HG03060 (cell line): ENCODE measurements around the gene GAB3.
"Not testable (repeated sequence)": the region's sequence is repeated elsewhere in the genome, so short reads cannot be mapped to it uniquely, and the experiment has no call there.

Experiments used
- ATAC-seq: cut with Tn5 transposase; IDR thresholded peaks from one replicate; pipeline ENCODE4 v1.9.1; 2021; ENCODE audit warnings: low read depth, moderate number of reproducible peaks; ENCODE audit not compliant: unreplicated experiment

Gene GAB3

DNA sequence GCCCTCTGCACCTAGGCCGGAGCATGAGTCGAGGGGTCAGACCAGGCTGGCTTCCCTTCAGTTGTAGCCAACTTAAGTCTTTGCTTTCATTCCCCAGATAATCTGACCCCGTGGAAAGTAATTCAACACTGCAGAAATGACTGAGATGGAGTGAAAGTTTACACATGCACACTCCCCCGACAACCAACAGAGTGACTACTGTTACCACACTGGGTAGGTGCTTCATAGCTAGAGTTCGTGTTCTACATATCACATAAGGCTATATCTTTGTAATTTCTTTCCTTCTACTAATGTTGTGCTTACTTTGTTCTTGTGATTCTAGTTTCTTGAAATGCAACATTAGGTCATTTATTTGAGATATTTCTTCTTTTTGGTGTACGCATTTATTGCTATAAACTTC lies 90.3 kb downstream of the GAB3 start:
- no peak for ATAC-seq

DNA sequence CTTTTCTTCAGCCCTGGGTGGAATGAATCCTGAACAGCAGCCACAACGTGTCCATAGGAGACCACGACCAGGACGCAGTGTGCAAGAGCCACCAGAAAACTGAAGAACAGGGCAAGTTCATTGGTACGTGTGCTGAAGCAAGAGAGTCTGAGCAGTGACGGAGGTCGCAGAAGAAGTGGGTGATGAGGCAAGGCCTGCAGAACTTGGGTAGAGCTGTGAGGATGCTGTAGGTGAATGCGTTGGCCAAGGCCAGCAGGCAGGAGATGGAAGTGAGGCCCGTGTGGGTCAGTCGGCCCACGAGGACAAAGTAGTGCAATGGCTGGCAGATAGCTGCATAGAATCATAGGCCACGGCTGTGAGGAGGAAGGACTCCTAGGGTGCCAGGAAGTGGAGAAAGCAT lies 91.9 kb downstream of the GAB3 start:
- ATAC-seq: no peak

DNA sequence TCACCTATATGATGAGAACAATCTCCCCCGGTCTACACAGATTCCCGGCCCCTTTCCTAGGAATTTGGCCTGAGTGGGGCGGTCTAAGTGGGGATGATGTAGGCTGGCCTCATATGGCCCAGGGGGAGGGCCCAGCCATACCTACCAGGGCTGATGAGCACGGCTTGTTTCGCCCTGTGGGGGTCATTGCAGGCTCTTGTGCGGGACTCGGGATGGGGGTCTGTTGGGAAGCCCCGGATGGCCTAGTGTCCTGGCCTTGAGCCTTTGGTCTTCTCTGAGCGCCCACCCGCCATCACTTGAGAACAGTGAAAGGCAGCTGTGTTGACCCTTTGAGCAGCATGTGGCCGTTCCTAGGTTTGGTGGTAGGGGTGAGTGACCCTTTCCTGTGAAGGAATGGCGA lies 92.7 kb downstream of the GAB3 start:
- no peak for ATAC-seq

DNA sequence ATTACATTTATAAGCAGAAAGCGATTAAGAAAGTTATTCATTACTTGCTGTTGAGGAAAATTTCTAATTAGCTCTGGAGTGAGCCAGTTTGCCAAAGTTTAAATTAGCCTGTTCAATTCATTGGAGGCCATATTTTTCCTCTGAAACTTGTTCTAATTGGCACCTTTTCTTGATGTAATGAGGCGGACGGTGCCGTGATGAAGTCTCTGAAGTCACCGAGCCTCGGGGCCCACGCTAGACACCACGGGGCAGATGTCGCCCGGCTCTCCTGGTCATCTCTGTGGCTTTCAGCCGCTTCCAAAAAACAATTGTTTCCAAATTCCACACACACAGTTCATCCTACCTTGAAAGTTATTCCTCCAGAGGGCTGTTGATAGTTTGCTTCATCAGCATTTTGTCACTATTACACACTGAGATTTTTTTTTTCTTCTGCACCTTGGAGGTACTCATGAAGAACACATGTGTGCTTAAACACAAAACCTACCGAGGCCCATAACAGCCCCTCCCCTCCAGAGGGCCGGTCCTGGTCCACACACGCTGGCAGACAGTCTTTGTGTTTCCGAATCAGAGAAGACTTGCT lies 93.6 kb downstream of the GAB3 start:
- ATAC-seq: no peak

DNA sequence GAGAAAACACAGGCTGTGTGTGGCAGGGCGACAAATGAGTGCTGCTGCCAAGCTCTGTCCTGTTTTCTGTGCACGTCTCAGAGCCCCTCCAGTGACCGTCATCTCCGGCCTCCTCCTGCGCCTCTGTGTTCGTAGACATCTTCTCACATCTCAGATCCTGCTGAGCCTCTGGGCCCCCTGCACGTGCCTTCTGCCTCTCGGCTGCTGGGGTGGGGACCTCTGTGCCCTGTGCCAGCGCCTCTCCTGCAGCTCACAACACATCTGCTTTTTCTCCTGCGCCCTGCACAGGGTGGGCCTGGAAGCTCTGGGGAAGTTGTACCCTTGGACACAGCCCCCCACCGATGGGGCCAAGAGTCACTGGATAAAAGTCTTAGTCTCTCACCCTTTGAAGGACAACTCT lies 95.1 kb downstream of the GAB3 start:
- no peak for ATAC-seq

DNA sequence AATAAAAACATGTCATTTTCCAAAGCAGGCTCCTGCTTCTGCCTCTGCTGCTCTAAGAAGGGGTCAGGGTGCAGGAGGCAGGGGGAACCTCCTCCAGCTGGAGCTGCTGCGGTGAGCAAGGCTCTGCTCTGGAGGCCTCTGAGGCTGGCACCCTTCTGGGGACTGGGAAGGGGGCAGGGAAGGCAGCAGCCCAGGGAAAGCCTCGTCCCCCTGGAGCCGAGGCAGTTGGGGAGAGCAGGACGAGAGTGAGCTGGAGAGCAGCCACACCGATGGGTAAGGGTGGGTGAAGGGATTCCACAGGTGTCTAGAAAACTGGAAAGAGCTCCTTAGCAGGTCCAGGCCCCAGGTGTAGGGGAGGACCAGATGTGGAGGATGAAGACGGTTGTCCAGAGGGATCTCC lies 95.5 kb downstream of the GAB3 start:
- no peak for ATAC-seq

DNA sequence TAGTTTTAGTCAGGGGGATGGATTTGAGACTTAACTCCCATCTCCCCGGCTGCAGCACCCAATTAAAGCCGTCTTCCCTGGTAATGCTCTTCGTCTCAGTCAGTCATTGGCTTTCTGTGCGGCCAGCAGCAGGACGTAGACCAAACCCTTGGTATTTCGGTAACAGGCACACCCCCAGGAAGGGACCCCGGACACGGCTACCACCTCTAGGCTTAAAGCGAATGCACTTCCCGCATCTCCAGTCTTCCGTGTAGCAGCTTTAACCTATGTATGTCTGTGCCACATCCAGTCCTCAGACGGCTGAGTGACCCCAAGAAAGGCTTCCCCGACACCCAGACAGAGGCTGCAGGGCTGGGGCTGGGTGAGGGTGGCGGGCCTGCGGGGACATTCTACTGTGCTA lies 96.0 kb downstream of the GAB3 start:
- ATAC-seq: no peak

DNA sequence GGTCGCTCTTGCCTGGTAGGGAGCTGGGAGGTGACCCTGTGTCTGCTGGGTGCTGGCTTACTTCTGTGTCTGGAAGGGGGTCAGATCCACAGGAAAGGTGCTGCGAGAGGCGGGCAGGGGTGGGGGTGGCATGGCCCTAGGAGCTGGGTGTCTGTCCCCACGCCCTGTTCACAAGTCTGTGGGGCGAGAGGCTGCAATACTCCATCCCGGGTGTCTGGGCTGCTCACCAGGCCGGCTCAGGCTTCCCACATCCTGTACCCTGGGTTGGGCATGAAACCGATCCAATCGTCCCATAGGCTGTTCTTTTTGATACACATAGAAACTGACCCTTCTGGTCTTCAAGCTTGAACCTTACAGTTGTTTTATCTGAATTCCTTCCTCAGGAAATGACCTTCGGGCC lies 96.5 kb downstream of the GAB3 start:
- no peak for ATAC-seq

DNA sequence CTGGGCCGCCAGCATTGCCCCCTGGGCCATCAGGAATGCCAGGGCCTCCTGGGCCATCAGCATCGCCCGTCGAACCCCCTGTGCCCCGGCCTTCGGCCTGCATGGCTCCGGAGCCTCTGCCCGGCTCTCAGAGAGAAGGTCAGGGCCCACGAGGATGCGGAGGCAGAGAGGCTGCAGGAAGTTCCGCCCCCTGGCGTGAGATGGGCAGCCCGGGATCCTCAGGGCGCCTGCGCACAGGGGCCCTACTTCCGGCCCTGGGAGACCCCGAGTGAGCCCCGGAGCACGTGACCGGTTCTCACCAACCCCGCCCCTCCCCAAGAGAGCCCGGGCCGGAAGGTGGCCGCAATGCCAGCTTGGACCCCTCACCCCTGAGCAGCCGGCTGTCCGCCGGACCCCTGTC lies 97.5 kb downstream of the GAB3 start, which contains the start of gene CTAG2:
Gene CTAG2, minus strand, starts transcription at position 167 of the 400 bp plus-strand sequence. Its CDS starts 64 bp downstream, at position 103.
- not testable (repeated sequence) for ATAC-seq

DNA sequence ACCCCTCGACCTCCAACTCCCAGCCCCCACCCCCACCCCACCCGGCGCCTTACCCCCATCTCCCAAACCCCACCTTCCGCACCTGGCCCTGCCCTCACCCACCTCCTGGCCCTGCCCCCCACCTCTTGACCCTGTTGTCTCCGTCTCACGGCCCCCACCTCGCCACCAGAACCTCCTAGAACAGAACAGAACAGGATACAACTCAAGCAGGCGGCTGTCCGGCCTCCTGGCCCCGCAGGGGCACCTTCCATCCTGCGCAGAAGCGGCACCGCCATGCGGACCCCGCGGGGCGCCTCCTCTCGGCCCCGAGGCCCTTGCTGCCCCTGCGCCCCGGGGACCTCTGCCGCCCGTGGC lies 97.9 kb downstream of the GAB3 start:
- no peak for ATAC-seq

DNA sequence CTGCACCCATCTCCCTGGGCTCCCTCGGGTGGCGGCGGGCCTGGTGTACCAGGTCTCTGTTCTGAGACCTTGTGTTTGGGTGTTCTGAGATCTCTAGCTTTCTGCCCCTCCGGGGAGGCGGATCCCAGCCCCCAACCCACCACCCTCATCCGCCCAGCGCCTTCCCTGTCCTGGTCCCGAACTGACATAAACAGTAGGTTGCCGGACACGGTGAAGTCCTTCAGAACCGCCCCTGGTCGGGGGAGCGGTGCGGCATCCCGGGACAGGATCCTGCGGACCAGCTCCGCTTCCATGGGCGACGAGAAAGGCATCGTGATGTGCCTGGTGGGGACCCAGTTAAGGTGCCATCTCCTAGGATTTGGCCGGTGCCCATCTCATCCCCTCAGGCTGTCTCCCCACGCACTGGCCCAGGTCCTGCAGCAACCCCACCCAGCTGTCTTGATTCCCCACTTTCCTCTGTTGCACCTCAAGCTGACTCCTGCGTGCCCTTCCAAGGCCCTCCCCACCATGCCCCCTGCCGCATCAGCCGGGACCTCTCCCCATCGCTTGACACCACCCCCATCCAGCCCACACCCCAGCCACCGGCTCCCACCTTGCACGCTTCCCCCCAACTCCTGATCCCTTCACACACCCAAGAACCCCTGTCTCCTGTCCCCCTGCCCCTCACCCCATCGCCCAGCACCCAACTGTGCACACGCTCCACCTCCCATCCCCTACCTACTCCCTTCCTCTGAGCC lies 98.4 kb downstream of the GAB3 start:
- ATAC-seq: no peak

DNA sequence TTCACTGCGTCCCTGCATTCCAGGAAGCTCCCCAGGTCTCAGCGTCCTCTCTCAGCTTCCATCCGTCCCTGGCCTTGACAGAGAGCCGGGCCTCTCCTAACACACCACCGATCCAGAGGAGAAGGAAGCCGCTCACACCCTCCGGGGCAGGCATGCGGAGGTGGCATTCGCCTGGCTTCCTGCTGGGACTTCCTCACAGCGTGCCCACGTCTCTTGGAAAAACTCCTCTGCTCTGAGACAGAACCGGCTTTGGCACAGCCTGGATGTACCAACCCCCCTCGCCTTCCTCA lies 100.7 kb downstream of the GAB3 start:
- ATAC-seq: no peak

DNA sequence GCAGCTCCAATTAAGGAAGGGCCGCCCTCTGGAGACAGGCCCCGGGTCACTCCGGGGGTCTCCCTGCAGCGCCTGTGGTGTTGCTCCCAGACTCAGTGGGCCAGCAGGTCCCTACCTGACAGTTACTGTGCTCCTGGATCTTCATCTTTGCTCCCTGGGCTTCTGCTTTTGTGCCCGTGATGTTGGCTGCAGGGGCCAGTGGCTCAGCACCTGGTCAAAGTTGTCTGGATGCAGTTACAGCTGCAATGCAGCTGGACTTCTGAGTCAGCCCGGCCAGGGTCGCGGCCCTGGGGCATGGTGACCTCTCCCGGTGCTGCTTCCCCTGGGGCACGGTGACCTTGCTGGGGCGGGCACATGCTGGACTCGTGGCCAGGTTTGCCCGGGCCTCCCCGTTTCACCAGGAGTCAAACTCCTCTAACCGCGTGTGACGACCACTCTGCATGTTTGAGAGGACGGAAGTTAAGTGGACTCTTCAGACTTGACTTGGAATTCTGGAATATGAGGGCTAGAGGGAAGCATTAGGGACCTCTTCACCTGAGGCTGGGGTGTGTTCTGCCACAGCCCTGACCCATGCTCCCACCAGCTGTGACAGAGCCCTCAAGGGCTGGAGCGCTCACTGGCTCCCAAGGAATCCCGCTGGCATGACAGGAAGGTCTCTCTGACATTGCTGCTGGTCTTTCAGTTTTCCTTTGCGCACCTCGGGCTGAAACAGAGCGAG lies 101.2 kb downstream of the GAB3 start:
- ATAC-seq: no peak

DNA sequence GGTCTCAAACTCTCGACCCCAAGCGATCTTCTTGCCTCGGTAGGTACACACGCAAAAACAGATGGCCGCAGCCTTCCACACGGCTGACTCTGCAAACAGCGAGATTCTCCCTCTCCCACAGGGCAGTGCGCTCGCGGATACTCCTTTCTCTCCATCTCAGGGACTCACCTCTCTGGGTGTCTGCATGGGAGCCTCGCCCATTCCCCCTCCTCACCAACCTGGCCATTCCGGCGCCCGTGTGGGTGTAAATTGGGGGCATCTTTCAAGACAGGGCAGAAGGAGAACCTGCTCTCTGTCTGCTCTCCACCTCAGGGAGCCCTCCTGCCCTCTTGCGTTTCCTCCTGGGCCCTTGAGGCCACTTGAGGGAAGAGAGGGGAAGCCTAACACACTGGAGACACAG lies 101.9 kb downstream of the GAB3 start:
- ATAC-seq: no peak

DNA sequence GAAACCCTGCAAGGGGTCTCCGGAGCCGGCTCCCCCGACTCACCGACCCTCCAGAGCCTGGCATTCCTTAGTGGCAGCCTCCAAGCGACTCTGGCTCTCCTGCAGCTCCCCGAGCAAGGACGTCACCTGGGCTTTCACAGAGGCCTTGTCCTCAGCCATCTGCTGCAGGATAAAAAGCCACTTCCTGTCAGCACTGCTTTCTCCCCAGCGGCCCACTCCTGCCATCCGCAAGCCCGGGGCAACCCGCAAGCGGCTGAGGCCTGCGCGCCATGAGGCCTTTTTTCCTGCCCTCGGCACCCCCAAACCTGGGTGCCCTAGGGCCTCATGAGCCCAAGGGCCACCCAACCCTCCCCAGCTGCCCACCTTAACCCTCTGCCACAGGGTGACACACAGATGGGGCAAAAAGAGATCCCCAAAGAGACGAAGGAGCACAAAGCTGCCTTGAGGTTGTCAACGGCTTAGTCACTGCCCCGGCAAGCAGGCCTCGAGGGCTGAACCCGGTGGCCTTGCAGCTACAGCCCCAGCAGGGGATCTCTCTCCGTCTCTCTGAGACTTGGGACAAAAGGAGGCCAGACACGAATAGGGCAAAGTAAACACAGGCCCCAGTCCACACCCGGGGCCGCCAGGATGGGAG lies 105.0 kb downstream of the GAB3 start:
- not testable (repeated sequence) for ATAC-seq

DNA sequence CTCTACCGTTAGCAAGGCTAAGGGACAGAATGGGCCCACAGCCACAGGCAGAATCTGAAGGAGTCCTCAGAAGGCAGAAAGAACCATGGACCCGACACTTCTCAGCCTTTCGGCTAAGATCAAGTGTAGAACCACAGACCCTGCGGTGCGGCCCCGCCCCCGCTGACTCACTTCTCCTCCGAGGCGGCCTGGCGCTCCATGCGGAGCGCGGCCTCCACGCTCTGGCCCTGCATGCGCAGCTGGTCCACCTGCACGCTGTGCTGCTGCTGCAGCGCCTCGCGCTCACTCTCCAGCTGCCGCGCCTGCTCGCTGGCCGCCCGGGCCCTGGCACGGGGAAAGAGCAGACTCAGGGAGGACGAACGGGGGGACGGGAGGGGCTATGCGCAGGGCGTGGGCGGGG lies 107.2 kb downstream of the GAB3 start:
- ATAC-seq: not testable (repeated sequence)

DNA sequence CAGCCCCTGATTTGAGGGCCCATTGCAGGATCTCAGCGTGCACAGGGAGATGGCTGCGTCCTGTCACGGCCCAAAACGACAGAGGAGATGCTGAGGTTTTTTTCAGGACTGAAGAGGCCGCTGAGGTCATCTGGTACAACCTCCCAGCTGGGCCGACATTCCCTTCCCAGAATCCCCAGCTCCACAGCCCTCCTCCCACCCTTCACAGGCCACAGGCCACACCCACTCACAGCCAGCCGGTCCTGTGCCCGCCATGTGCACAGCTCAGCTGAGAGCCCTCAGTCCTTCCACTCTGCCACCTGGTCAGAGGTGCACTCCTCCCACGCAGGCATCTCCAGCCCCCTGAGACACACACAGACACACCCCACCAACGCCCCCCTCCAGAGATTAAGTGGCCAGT lies 109.1 kb downstream of the GAB3 start:
- ATAC-seq: not testable (repeated sequence)

DNA sequence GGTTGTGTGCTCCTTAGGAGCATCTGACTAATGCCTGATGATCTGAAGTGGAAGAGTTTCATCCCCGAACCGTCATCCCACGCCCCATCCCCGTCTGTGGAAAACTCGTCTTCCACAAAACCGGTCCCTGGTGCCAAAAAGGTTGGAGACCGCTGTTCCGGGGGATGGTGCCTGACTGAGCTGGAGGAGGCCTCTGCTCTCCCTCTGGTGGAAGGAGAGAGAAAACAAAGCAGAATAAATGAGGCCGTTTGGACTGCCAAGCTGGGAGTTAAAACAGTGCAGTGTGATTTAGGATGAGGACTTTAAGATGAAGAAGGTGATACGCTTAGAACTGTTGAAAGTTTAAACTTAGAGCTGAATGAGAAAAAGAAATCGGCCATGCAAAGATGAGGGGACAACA lies 117.2 kb downstream of the GAB3 start:
- not testable (repeated sequence) for ATAC-seq

DNA sequence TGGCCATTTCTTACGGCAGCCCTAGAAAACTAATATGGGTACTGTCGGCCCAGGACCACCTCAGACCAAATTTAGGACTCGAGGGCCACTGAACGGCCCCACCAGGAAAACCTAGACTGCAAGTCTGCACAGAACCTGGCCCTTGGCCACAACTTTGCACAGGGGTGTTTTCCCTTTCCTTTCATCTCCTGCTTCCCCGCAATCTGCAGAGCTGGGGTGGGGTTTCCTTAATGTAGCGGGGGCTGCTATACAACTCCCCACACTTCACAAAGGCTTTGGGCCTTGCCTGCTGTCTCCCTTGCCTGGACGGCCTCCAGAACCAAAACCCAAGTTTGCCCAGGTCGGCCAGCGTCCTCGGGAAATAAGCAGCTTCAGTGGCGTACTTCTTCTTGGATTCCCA lies 119.9 kb downstream of the GAB3 start:
- not testable (repeated sequence) for ATAC-seq

DNA sequence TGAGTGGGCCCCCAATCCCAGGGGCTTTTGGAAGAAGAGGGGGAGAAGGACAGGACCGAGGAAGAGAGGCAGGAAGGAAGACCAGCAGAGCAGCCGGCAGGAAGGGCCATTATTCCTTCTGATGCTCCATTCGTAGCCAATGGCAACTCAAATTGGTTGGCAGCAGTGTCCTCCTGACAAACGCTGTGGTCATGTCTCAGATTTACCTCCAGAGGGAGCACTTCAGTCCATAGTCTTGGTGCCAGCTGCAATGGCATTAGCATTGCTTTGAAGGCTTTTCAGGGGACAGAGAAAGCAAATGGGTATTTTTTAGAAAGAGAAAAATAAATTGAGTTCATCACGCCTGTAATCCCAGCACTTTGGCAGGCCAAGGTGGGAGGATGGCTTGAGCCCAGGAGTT lies 121.9 kb downstream of the GAB3 start:
- ATAC-seq: not testable (repeated sequence)
